H9 (cell line): ENCODE results near the gene TMEM161B. TPM values are rescaled to one million over a fixed set of nuclear protein-coding genes. Genes with fewer than 3 reads are reported as not detected.
A peak's percentile ranks its signal among the peaks of the same experiment; 100 is the strongest.

Experiments used
- DNase-seq: peaks from one replicate; pipeline ENCODE4 v3.0.0-alpha.2; 2017
- H2AFZ ChIP-seq: one replicate; pipeline ENCODE4 v1.6.1; 2013; ENCODE audit warnings: mild to moderate bottlenecking, low read length, control low read depth, moderate library complexity
- H2AK5ac ChIP-seq: 2 replicates; pipeline ENCODE4 v1.6.1; 2013; ENCODE audit warnings: low read length, control low read depth, mixed read lengths; ENCODE audit not compliant: insufficient read length
- H2BK120ac ChIP-seq: one replicate; pipeline ENCODE4 v1.6.1; 2013; ENCODE audit warnings: low read depth, mild to moderate bottlenecking, low read length, control low read depth, inconsistent platforms; ENCODE audit not compliant: poor library complexity, severe bottlenecking
- H2BK12ac ChIP-seq: 2 replicates; pipeline ENCODE4 v1.6.1; 2013; ENCODE audit warnings: low read length, control low read depth, mixed read lengths, low read depth; ENCODE audit not compliant: insufficient read length
- H2BK15ac ChIP-seq: 2 replicates; pipeline ENCODE4 v1.6.1; 2013; ENCODE audit warnings: low read depth, low read length, control low read depth
- H2BK20ac ChIP-seq: one replicate; pipeline ENCODE4 v1.6.1; 2013; ENCODE audit warnings: low read depth, mild to moderate bottlenecking, low read length, control low read depth, inconsistent platforms; ENCODE audit not compliant: poor library complexity, severe bottlenecking
- H2BK5ac ChIP-seq: 2 replicates; pipeline ENCODE4 v1.6.1; 2013; ENCODE audit warnings: low read length, control low read depth, mixed read lengths; ENCODE audit not compliant: insufficient read length
- H3K14ac ChIP-seq: 2 replicates; pipeline ENCODE4 v1.6.1; 2013; ENCODE audit warnings: low read length, control low read depth; ENCODE audit not compliant: insufficient read depth
- H3K18ac ChIP-seq: 2 replicates; pipeline ENCODE4 v1.6.1; 2013; ENCODE audit warnings: low read depth, mild to moderate bottlenecking, mixed read lengths, low read length, control low read depth; ENCODE audit not compliant: insufficient read length
- H3K23ac ChIP-seq: 2 replicates; pipeline ENCODE4 v1.6.1; 2013; ENCODE audit warnings: low read length, control low read depth, mixed read lengths, low read depth; ENCODE audit not compliant: insufficient read length
- H3K23me2 ChIP-seq: 2 replicates; pipeline ENCODE4 v1.6.1; 2013; ENCODE audit warnings: low read depth, mild to moderate bottlenecking, mixed read lengths, low read length, control low read depth; ENCODE audit not compliant: insufficient read length, poor library complexity, severe bottlenecking
- H3K27ac ChIP-seq: 2 replicates; pipeline ENCODE4 v1.5.1; 2013; ENCODE audit warnings: low read length, control low read depth, mixed read lengths, low read depth; ENCODE audit not compliant: insufficient read length
- H3K27me3 ChIP-seq: 2 replicates; pipeline ENCODE4 v1.6.1; 2013; ENCODE audit warnings: low read length, control low read depth, inconsistent platforms; ENCODE audit not compliant: insufficient read depth
- H3K4ac ChIP-seq: 2 replicates; pipeline ENCODE4 v1.6.1; 2013; ENCODE audit warnings: low read depth, mild to moderate bottlenecking, control low read depth, inconsistent platforms, low read length, moderate library complexity
- H3K4me1 ChIP-seq: 2 replicates; pipeline ENCODE4 v1.6.1; 2013; ENCODE audit warnings: low read length, control low read depth, inconsistent platforms; ENCODE audit not compliant: insufficient read depth
- H3K4me2 ChIP-seq: 2 replicates; pipeline ENCODE4 v1.6.1; 2013; ENCODE audit warnings: low read length, control low read depth, mixed read lengths; ENCODE audit not compliant: insufficient read length, insufficient read depth
- H3K56ac ChIP-seq: 2 replicates; pipeline ENCODE4 v1.6.1; 2013; ENCODE audit warnings: low read depth, mild to moderate bottlenecking, mixed read lengths, low read length, control low read depth; ENCODE audit not compliant: insufficient read length
- H3K79me1 ChIP-seq: 2 replicates; pipeline ENCODE4 v1.6.1; 2013; ENCODE audit warnings: low read depth, mild to moderate bottlenecking, moderate library complexity, low read length, control low read depth, inconsistent platforms; ENCODE audit not compliant: insufficient read depth, poor library complexity, severe bottlenecking
- H3K79me2 ChIP-seq: 2 replicates; pipeline ENCODE4 v1.6.1; 2013; ENCODE audit warnings: low read length, control low read depth, inconsistent platforms; ENCODE audit not compliant: insufficient read depth
- H3K9ac ChIP-seq: 2 replicates; pipeline ENCODE4 v1.6.1; 2013; ENCODE audit warnings: low read length, control low read depth, mixed read lengths; ENCODE audit not compliant: insufficient read length; ENCODE audit errors: extremely low read depth
- H3K9me3 ChIP-seq: one replicate; pipeline ENCODE4 v1.6.1; 2013; ENCODE audit warnings: low read depth, low read length, inconsistent platforms; ENCODE audit not compliant: control insufficient read depth
- H3T11ph ChIP-seq: one replicate; pipeline ENCODE4 v1.6.1; 2013; ENCODE audit warnings: mild to moderate bottlenecking, low read length, control low read depth, inconsistent platforms
- H4K20me1 ChIP-seq: one replicate; pipeline ENCODE4 v1.6.1; 2013; ENCODE audit not compliant: control insufficient read depth, insufficient read length, insufficient read depth
- H4K5ac ChIP-seq: 2 replicates; pipeline ENCODE4 v1.6.1; 2013; ENCODE audit warnings: low read depth, mild to moderate bottlenecking, mixed read lengths, low read length, control low read depth; ENCODE audit not compliant: insufficient read length
- H4K8ac ChIP-seq: replicated peaks from 2 replicates; pipeline ENCODE4 v1.6.1; 2013; ENCODE audit warnings: low read length, control low read depth, mixed read lengths, low read depth; ENCODE audit not compliant: insufficient read length
- H4K91ac ChIP-seq: 2 replicates; pipeline ENCODE4 v1.6.1; 2013; ENCODE audit warnings: low read depth, mild to moderate bottlenecking, moderate library complexity, mixed read lengths, low read length, control low read depth; ENCODE audit not compliant: insufficient read length
- H3K27ac Mint-ChIP-seq, 3 experiments: 2 replicates in 2 of 3; 3 replicates in 1 of 3; pipeline ENCODE4 v1.8.0; 2020 to 2021; ENCODE audit warnings: mixed read lengths in 3 of 3, mild to moderate bottlenecking in 1 of 3, moderate library complexity in 1 of 3
- H3K27me3 Mint-ChIP-seq: 2 replicates; pipeline ENCODE4 v1.8.0; 2021; ENCODE audit warnings: low read depth, mild to moderate bottlenecking, moderate library complexity, mixed read lengths
- H3K36me3 Mint-ChIP-seq, 3 experiments: 2 replicates in 2 of 3; 3 replicates in 1 of 3; pipeline ENCODE4 v1.8.0; 2020 to 2021; ENCODE audit warnings: low read depth in 3 of 3, mixed read lengths in 3 of 3; ENCODE audit not compliant: insufficient read depth in 1 of 3
- H3K4me1 Mint-ChIP-seq, 2 experiments: 2 replicates each; pipeline ENCODE4 v1.8.0; 2020; ENCODE audit warnings: mixed read lengths in 2 of 2
- H3K4me3 Mint-ChIP-seq, 2 experiments: 2 replicates in 1 of 2; 3 replicates in 1 of 2; pipeline ENCODE4 v1.8.0; 2020 to 2021; ENCODE audit warnings: mild to moderate bottlenecking in 2 of 2, mixed read lengths in 2 of 2, moderate library complexity in 1 of 2
- H3K9me3 Mint-ChIP-seq, 2 experiments: 2 replicates in 1 of 2; 3 replicates in 1 of 2; pipeline ENCODE4 v1.8.0; 2020; ENCODE audit warnings: mild to moderate bottlenecking in 2 of 2, mixed read lengths in 2 of 2, moderate library complexity in 1 of 2
- WGBS: extraction: QIAGEN DNeasy Blood & Tissue Kit; methylation state at CpG from one replicate; pipeline ENCODE4 v1.1.7; 2013; ENCODE audit warnings: missing lambda C conversion rate, low lambda C conversion rate, mixed read lengths; ENCODE audit not compliant: insufficient read length; ENCODE audit errors: extremely low coverage; 5-methylcytosine and 5-hydroxymethylcytosine counted together
- total RNA-seq: library from RNA; stranded (reverse); gene quantifications from 2 replicates; pipeline ENCODE4 v1.2.1, GENCODE V29; 2021
- TF ChIP-seq, protein P1 (sequence below): fragments of 200-600 bp; sonication (generic); conservative IDR thresholded peaks from 3 replicates; pipeline ENCODE4 v1.8.0; 2021; ENCODE audit warnings: antibody characterized with exemption, mild to moderate bottlenecking

TMEM161B gene
- total RNA-seq, 1 experiment from 2014 or later: 17.9 TPM

DNA sequence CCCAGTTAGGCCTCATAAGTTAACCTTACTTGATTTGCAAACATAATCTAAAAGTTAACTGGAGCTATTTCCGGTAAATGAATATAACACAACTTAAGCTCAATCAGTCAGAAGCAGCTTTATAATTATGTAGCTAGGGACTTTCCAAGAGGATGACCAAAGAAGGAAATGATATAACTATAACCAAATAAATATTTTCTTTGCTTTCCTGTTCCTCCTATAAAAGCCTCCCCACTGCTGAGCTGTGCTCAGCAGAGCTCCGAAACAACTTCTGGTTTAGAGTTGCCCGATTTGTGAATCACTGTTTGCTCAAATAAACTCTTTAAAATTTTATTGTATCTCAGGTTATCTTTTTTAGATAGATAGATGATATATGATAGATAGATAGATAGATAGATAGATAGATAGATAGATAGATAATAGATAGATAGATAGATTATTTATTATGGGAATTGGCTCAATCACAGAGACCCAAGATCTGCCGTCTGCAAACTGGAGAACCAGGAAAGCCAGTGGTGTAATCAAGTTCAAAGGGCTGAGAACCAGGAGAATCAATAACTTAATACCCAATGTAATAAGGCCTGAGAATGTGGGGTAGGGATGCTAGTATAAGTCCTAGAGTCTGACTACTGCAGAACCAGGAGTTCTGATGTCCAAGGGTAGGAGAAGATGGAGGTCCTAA is 19.3 kb upstream of the TMEM161B start:
- H4K20me1 ChIP-seq: no peaks in the 10 kb centered on the region
- no peak overlapping the region for H3K56ac ChIP-seq
- no peak overlapping the region for H2AFZ ChIP-seq
- Mint-ChIP-seq H3K4me3 (no peak overlapping the region), H3K27ac (peak overlapping the region in 1 of 3 experiments; percentile 65; a peak in 2 of 7 replicates), H3K9me3 (no peaks in the 10 kb centered on the region), H3K4me1 (peaks cover 7% of the 10 kb centered on the region in 2 experiments), H3K36me3 (peaks cover 0 to 13% (median 12%) of the 10 kb centered on the region in 3 experiments; a peak in 3 of 7 replicates), H3K27me3 (no peaks in the 10 kb centered on the region)
- H2BK12ac ChIP-seq: no peak overlapping the region
- no peak overlapping the region for H2AK5ac ChIP-seq
- no peak overlapping the region for H3K23ac ChIP-seq
- H3K18ac ChIP-seq: no peak overlapping the region
- H3T11ph ChIP-seq: no peak overlapping the region
- no CpG with 5 or more reads among the region's 4 CpGs for WGBS
- H3K27ac ChIP-seq: no peak overlapping the region
- no peak overlapping the region for H3K4ac ChIP-seq
- H3K79me2 ChIP-seq: no peaks in the 10 kb centered on the region
- H4K8ac ChIP-seq: no peak overlapping the region
- TF ChIP-seq, protein P1, sequence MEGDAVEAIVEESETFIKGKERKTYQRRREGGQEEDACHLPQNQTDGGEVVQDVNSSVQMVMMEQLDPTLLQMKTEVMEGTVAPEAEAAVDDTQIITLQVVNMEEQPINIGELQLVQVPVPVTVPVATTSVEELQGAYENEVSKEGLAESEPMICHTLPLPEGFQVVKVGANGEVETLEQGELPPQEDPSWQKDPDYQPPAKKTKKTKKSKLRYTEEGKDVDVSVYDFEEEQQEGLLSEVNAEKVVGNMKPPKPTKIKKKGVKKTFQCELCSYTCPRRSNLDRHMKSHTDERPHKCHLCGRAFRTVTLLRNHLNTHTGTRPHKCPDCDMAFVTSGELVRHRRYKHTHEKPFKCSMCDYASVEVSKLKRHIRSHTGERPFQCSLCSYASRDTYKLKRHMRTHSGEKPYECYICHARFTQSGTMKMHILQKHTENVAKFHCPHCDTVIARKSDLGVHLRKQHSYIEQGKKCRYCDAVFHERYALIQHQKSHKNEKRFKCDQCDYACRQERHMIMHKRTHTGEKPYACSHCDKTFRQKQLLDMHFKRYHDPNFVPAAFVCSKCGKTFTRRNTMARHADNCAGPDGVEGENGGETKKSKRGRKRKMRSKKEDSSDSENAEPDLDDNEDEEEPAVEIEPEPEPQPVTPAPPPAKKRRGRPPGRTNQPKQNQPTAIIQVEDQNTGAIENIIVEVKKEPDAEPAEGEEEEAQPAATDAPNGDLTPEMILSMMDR: no peak
- H3K23me2 ChIP-seq: no peaks in the 10 kb centered on the region
- no peaks in the 10 kb centered on the region for H3K4me1 ChIP-seq
- no peaks in the 10 kb centered on the region for H3K79me1 ChIP-seq
- no peak overlapping the region for H3K4me2 ChIP-seq
- no peaks in the 10 kb centered on the region for H3K9me3 ChIP-seq
- no peak overlapping the region for H3K14ac ChIP-seq
- H2BK20ac ChIP-seq: no peak overlapping the region
- no peak overlapping the region for H3K9ac ChIP-seq
- H2BK5ac ChIP-seq: no peak overlapping the region
- DNase-seq: no peak
- H2BK120ac ChIP-seq: no peak overlapping the region
- H3K27me3 ChIP-seq: no peaks in the 10 kb centered on the region
- H4K5ac ChIP-seq: no peak overlapping the region
- H2BK15ac ChIP-seq: no peak overlapping the region
- H4K91ac ChIP-seq: no peak overlapping the region
